HepG2 (cell line): ENCODE data around the gene ADPRM. TPM values are rescaled to one million over a fixed set of nuclear protein-coding genes. Genes with fewer than 3 reads are reported as not detected.
"Not testable (repeated sequence)": the region's sequence is repeated elsewhere in the genome, so short reads cannot be mapped to it uniquely, and the experiment has no call there.

Experiments used
- ATAC-seq: fragments of 200-7000 bp; cut with Tn5 transposase; 3 replicates; pipeline ENCODE4 v1.9.1; 2020; ENCODE audit warnings: mild to moderate bottlenecking, moderate library complexity
- BruUV-seq: library from RNA; stranded (reverse); fragments of 400-500 nt; replicated peaks from 2 replicates; lab custom pipeline; 2021; lab: Mats Ljungman, UMichigan
- CTCF ChIA-PET: fragments of 300-600 bp; formaldehyde crosslinking; extraction: SDS; loops from one replicate; lab custom pipeline; 2021; ENCODE audit warnings: low total read pairs, inconsistent platforms, low intra/inter-chr PET ratio; lab: Yijun Ruan, JAX
- POLR2A ChIA-PET: fragments of 350-600 bp; sonication (Branson Sonifier 250); formaldehyde crosslinking; loops from one replicate; lab custom pipeline; 2020; ENCODE audit warnings: antibody characterized with exemption, inconsistent platforms; lab: Yijun Ruan, JAX
- DNase-seq: peaks from one replicate; pipeline ENCODE4 v3.0.0-alpha.2; 2015; ENCODE audit warnings: low spot score
- FAIRE-seq: peaks from 3 replicates; lab custom pipeline; 2011; peaks lifted over from hg19 to GRCh38; lab: Jason Lieb, UNC
- H2AFZ ChIP-seq: one replicate; pipeline ENCODE4 v1.6.1; 2011; ENCODE audit warnings: low read length, inconsistent platforms
- H3K27ac ChIP-seq: fragments of 300-600 bp; 3 replicates; pipeline ENCODE4 v1.8.0; 2011; ENCODE audit warnings: mixed run types, mild to moderate bottlenecking, mixed read lengths, low read length, inconsistent platforms; ENCODE audit not compliant: insufficient read depth; ENCODE audit errors: extremely low read length
- H3K27me3 ChIP-seq, 2 experiments: fragments of 200-600 bp in 1 of 2; 2 replicates in 1 of 2; 3 replicates in 1 of 2; pipeline versions ENCODE4 v1.6.0 to v1.8.0; 2011; ENCODE audit warnings: low read length in 2 of 2, mild to moderate bottlenecking in 2 of 2, moderate library complexity in 2 of 2, inconsistent platforms in 1 of 2; ENCODE audit not compliant: insufficient read depth in 2 of 2, control insufficient read depth in 1 of 2
- H3K36me3 ChIP-seq, 2 experiments: fragments of 200-600 bp in 1 of 2; replicated peaks in 1 of 2; 2 replicates in 1 of 2; 3 replicates in 1 of 2; pipeline versions ENCODE4 v1.5.1 to v1.8.0; 2011; ENCODE audit warnings: low read length in 2 of 2, inconsistent platforms in 1 of 2; ENCODE audit not compliant: insufficient read depth in 2 of 2, control insufficient read depth in 1 of 2
- H3K4me1 ChIP-seq: 2 replicates; pipeline ENCODE4 v1.5.1; 2012; ENCODE audit warnings: low read length, inconsistent platforms; ENCODE audit not compliant: insufficient read depth
- H3K4me2 ChIP-seq: 2 replicates; pipeline ENCODE4 v1.6.0; 2011; ENCODE audit warnings: low read depth, low read length, inconsistent platforms
- H3K4me3 ChIP-seq, 3 experiments: fragments of 200-600 bp in 1 of 3; sonication (generic), shearing (Covaris generic) in 1 of 3; replicated peaks in 1 of 3; 2 replicates each; pipeline ENCODE4 v1.5.1; 2011 to 2016; ENCODE audit warnings: low read length in 3 of 3, inconsistent platforms in 2 of 3, low read depth in 2 of 3, mild to moderate bottlenecking in 2 of 3, control low read depth in 1 of 3, mixed read lengths in 1 of 3; ENCODE audit not compliant: insufficient read depth in 1 of 3
- H3K79me2 ChIP-seq: one replicate; pipeline ENCODE4 v1.6.1; 2011; ENCODE audit warnings: low read length, inconsistent platforms; ENCODE audit not compliant: insufficient read depth
- H3K9ac ChIP-seq: 2 replicates; pipeline ENCODE4 v1.6.0; 2011; ENCODE audit warnings: mild to moderate bottlenecking, low read depth, low read length, inconsistent platforms; ENCODE audit not compliant: insufficient read depth
- H3K9me3 ChIP-seq: 2 replicates; pipeline ENCODE4 v1.5.1; 2012; ENCODE audit warnings: mild to moderate bottlenecking, low read length
- H4K20me1 ChIP-seq: 2 replicates; pipeline ENCODE4 v1.6.0; 2011; ENCODE audit warnings: inconsistent platforms, mild to moderate bottlenecking, low read length, moderate library complexity; ENCODE audit not compliant: insufficient read depth
- CEBPB ChIP-seq: IDR thresholded peaks from 2 replicates; pipeline ENCODE4 v1.6.1; 2011; ENCODE audit warnings: low read depth, low read length, improper control_type of control experiment, borderline replicate concordance
- ELK4 ChIP-seq: sonication (generic); formaldehyde crosslinking; IDR thresholded peaks from 2 replicates; pipeline ENCODE4 v1.9.0; 2021; ENCODE audit warnings: missing genetic modification reagents, borderline replicate concordance
- FOXK1 ChIP-seq: sonication (generic); formaldehyde crosslinking; IDR thresholded peaks from 2 replicates; pipeline ENCODE4 v1.4.0; 2020; ENCODE audit warnings: low read depth, missing genetic modification reagents, borderline replicate concordance
- FOXP4 ChIP-seq: sonication (generic); formaldehyde crosslinking; IDR thresholded peaks from 2 replicates; pipeline ENCODE4 v1.4.0; 2020; ENCODE audit warnings: missing genetic modification reagents
- HOXA9 ChIP-seq: sonication (generic); formaldehyde crosslinking; IDR thresholded peaks from 2 replicates; pipeline ENCODE4 v1.8.1; 2022; ENCODE audit warnings: missing genetic modification reagents, mild to moderate bottlenecking, moderate library complexity, borderline replicate concordance
- MYC ChIP-seq: sonication (generic); formaldehyde crosslinking; IDR thresholded peaks from 2 replicates; pipeline ENCODE4 v1.9.0; 2021; ENCODE audit warnings: missing genetic modification reagents, borderline replicate concordance
- TRIM24 ChIP-seq: sonication (generic); formaldehyde crosslinking; IDR thresholded peaks from 2 replicates; pipeline ENCODE4 v1.8.0; 2022; ENCODE audit warnings: mild to moderate bottlenecking, missing genetic modification reagents
- USF2 ChIP-seq, 2 experiments: sonication (generic) in 1 of 2; formaldehyde crosslinking in 1 of 2; IDR thresholded peaks; 2 replicates each; pipeline versions ENCODE4 v1.5.1 to v1.6.1; 2011 to 2020; ENCODE audit warnings: borderline replicate concordance in 1 of 2, low read depth in 1 of 2, low read length in 1 of 2, mild to moderate bottlenecking in 1 of 2, missing genetic modification reagents in 1 of 2, moderate library complexity in 1 of 2
- ZNF441 ChIP-seq: sonication (generic); formaldehyde crosslinking; IDR thresholded peaks from 2 replicates; pipeline ENCODE4 v1.7.0; 2021; ENCODE audit warnings: missing genetic modification reagents, borderline replicate concordance
- WGBS: methylation state at CpG from one replicate; pipeline ENCODE4 v1.1.6; 2017; ENCODE audit warnings: low lambda C conversion rate; 5-methylcytosine and 5-hydroxymethylcytosine counted together
- in situ Hi-C: cut with HindIII; loops from 2 replicates; pipeline ENCODE4 v1.10.0; 2017; ENCODE audit warnings: low pct_unique_long_range_greater_than_20kb; ENCODE audit not compliant: extremely low pct_ligation_motif_present
- intact Hi-C: fragments of 100-400 bp; cut with micrococcal nuclease; formaldehyde crosslinking; loops from one replicate; pipeline ENCODE4 v1.10.0; 2022; ENCODE audit not compliant: unreplicated experiment
- polyA plus RNA-seq, 8 experiments: library from polyadenylated mRNA; depleted of rRNA in 3 of 8; stranded (reverse) in 7 of 8; unstranded in 1 of 8; fragments of >200 nt; fragmentation: Illumina TruSeq in 4 of 8; extraction: Trizol in 4 of 8; gene quantifications; 2 replicates each; pipeline versions ENCODE4 v1.2.1 to v1.2.3, GENCODE V29; 2011 to 2016; ENCODE audit warnings: low read depth in 4 of 8, missing spikeins in 1 of 8, mixed read lengths in 1 of 8; ENCODE audit not compliant: insufficient read depth in 1 of 8
- total RNA-seq, 5 experiments: library from RNA; depleted of rRNA; stranded (reverse); fragments of >200 nt; fragmentation: Illumina TruSeq; extraction: Trizol; gene quantifications; 2 replicates each; pipeline ENCODE4 v1.2.3, GENCODE V29; 2016; ENCODE audit warnings: low read depth in 1 of 5

The ADPRM gene
- total and polyA plus RNA-seq, 2 of the 13 experiments (the other 11 are each of a cell fraction or from before 2014, with no cell fraction given), result 5.6 to 10.8 TPM

GRCh38 chr17:10731408-10731879, 34.0 kb downstream of the ADPRM start:
- CTCF ChIA-PET, result no interaction called here
- intact Hi-C loops (loop anchor here (5.0 kb wide), 1 partner anchor 34 kb away; the partner anchor contains the start of genes ADPRM and SCO1), in situ Hi-C loops (no loop called here)

GRCh38 chr17:10732121-10732520, 34.7 kb downstream of the ADPRM start:
- POLR2A ChIA-PET, result not testable (repeated sequence)

More at GRCh38 chr17:10731408-10731879, 34.0 kb downstream of the ADPRM start:
- ATAC-seq, result no peak
- Histone ChIP-seq H3K36me3 (no peaks in the 10 kb centered on the region), H4K20me1 (no peaks in the 10 kb centered on the region), H2AFZ (no peak overlapping the region), H3K9me3 (no peaks in the 10 kb centered on the region)
- BruUV-seq, result no TSS peak
- WGBS, result 95% methylated on average over 6 of the region's 6 CpGs
- no peak for TF ChIP-seq ZNF441 (CRISPR knock-in tag)
- TF ChIP-seq TRIM24 (CRISPR knock-in tag), result no peak
- TF ChIP-seq USF2 (IDR thresholded peaks at IDR 0.05; ENCODE audit: low read depth, low read length), result no peak
- TF ChIP-seq USF2 (CRISPR knock-in tag; IDR thresholded peaks at IDR 0.05; ENCODE audit: borderline replicate concordance), result no peak
- TF ChIP-seq ELK4 (CRISPR knock-in tag), result no peak
- no peak for TF ChIP-seq CEBPB
- TF ChIP-seq FOXK1 (CRISPR knock-in tag), result no peak
- no peak for TF ChIP-seq MYC (CRISPR knock-in tag)
- TF ChIP-seq FOXP4 (CRISPR knock-in tag), result no peak
- no peak for TF ChIP-seq HOXA9
- TF ChIP-seq, all 625 proteins: peak for 0
- POLR2A ChIA-PET, result no interaction called here
- DNase-seq (no peak), FAIRE-seq (no peak)
- peak overlapping the region; percentile 68 for H3K4me2 ChIP-seq
- H3K27ac ChIP-seq, result no peak overlapping the region
- peaks cover 0 to 4% of the 10 kb centered on the region in 2 experiments; a peak in 1 of 5 replicates for H3K27me3 ChIP-seq
- H3K4me3 ChIP-seq, result no peak overlapping the region
- H3K4me1 ChIP-seq, result peaks cover 8% of the 10 kb centered on the region
- H3K79me2 ChIP-seq, result no peaks in the 10 kb centered on the region
- H3K9ac ChIP-seq, result no peak overlapping the region

More at GRCh38 chr17:10732121-10732520, 34.7 kb downstream of the ADPRM start:
- H3K4me2 ChIP-seq, H3K36me3 ChIP-seq, BruUV-seq, H4K20me1 ChIP-seq, CTCF ChIA-PET, H3K9me3 ChIP-seq, H3K27ac ChIP-seq, H3K79me2 ChIP-seq, in situ Hi-C loops, ATAC-seq, H3K4me3 ChIP-seq, DNase-seq, H3K9ac ChIP-seq, H2AFZ ChIP-seq, H3K27me3 ChIP-seq, FAIRE-seq: not testable (repeated sequence)
- intact Hi-C loops, result loop anchor here (5.0 kb wide), 1 partner anchor 35 kb away; the partner anchor contains the start of genes ADPRM and SCO1
- H3K4me1 ChIP-seq, result peaks cover 15% of the 10 kb centered on the region
- 78% methylated on average over 5 of the region's 6 CpGs for WGBS
